KMS-11 (cell line): ENCODE data around the gene TMEM208.

ENCODE experiments used
- H2AFZ ChIP-seq: fragments of 200-600 bp; sonication (generic); 2 replicates; pipeline ENCODE4 v1.6.1; 2016; ENCODE audit warnings: antibody characterized with exemption, mixed run types, low read depth
- H3K27ac ChIP-seq: fragments of 200-600 bp; sonication (generic); 2 replicates; pipeline ENCODE4 v1.6.1; 2016; ENCODE audit warnings: mild to moderate bottlenecking, mixed run types
- H3K27me3 ChIP-seq: fragments of 200-600 bp; sonication (generic); 2 replicates; pipeline ENCODE4 v1.6.1; 2017; ENCODE audit warnings: mild to moderate bottlenecking, low read depth, mixed run types, moderate library complexity; ENCODE audit not compliant: insufficient read depth
- H3K36me3 ChIP-seq: fragments of 200-600 bp; sonication (generic); 2 replicates; pipeline ENCODE4 v1.6.1; 2017; ENCODE audit warnings: mild to moderate bottlenecking, mixed run types; ENCODE audit not compliant: insufficient read depth
- H3K4me1 ChIP-seq: fragments of 200-600 bp; sonication (generic); 2 replicates; pipeline ENCODE4 v1.6.1; 2016; ENCODE audit warnings: mild to moderate bottlenecking, low read depth, mixed run types; ENCODE audit not compliant: poor library complexity, severe bottlenecking
- H3K4me2 ChIP-seq: fragments of 200-600 bp; sonication (generic); 2 replicates; pipeline ENCODE4 v1.7.0; 2016; ENCODE audit warnings: mild to moderate bottlenecking, mixed run types
- H3K4me3 ChIP-seq: fragments of 200-600 bp; sonication (generic); IDR thresholded peaks from 2 replicates; pipeline ENCODE4 v1.6.1; 2017; ENCODE audit warnings: low read depth, low read length, mixed read lengths; ENCODE audit not compliant: insufficient read depth
- H3K79me2 ChIP-seq: fragments of 200-600 bp; sonication (generic); 2 replicates; pipeline ENCODE4 v1.6.1; 2016; ENCODE audit warnings: low read depth, mixed run types; ENCODE audit not compliant: insufficient read depth
- H3K9ac ChIP-seq: fragments of 200-600 bp; sonication (generic); 2 replicates; pipeline ENCODE4 v1.6.1; 2016; ENCODE audit warnings: mild to moderate bottlenecking, mixed run types
- H4K20me1 ChIP-seq: fragments of 200-600 bp; sonication (generic); 2 replicates; pipeline ENCODE4 v1.6.1; 2016; ENCODE audit warnings: mild to moderate bottlenecking, mixed run types; ENCODE audit not compliant: insufficient read depth
- TF ChIP-seq, protein P1 (sequence below): fragments of 200-600 bp; sonication (generic); conservative IDR thresholded peaks from 2 replicates; pipeline ENCODE4 v1.6.1; 2017; ENCODE audit warnings: low read depth, mild to moderate bottlenecking, antibody characterized with exemption, low read length, moderate library complexity, mixed read lengths

TMEM208 gene

DNA sequence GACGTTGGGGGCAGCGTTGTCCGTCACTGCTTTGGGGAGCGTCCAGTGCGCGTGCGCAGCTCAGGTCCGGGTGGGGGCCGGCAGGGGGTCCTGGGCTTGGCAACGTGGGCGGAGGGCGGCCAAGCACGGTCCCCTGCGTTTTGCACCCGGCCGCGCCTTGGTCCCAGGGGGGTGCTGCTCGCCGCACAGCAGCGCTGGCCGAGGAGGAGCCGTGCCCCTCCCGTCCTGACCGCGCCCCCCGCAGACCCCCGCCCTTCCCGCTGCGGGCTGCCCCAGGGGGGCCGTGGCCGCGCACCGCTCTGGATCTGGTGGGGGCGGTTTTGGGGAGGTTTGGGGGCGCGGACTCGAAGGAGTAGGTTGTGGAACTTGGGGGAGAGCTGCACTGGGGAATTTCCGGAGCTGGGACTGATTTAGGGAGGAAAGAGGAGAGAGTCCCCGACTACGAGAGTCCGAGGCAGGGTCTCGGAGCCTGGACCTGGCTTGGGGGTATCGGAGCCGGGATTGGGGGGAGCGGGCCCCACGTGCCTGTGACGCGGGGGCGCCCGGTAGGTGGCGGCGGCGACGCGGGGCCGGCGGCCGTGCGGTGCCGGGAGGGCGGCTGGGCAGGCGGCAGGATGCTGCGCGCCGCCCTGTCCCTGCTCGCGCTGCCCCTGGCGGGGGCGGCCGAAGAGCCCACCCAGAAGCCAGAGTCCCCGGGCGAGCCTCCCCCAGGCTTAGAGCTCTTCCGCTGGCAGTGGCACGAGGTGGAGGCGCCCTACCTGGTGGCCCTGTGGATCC, 21.7 kb downstream of the TMEM208 start, which contains the start of gene SLC9A5:
SLC9A5 (plus strand) TSS at position 579 of the 777 bp plus-strand sequence; CDS start at position 615, 36 bp downstream.
- Histone ChIP-seq H3K27ac (no peak within 1 kb of the TSS), H3K36me3 (no peaks in the 10 kb centered on the region), H3K79me2 (no peaks in the 10 kb centered on the region), H3K27me3 (peaks cover 34% of the 10 kb centered on the region), H3K4me3 (no peak within 1 kb of the TSS), H3K9ac (peak within 1 kb of the TSS; percentile 57; the same call in 1 of the 2 replicates), H3K4me2 (peak within 1 kb of the TSS; percentile 100), H2AFZ (peak within 1 kb of the TSS; percentile 97), H3K4me1 (peaks cover 29% of the 10 kb centered on the region), H4K20me1 (no peaks in the 10 kb centered on the region)
- TF ChIP-seq, protein P1, sequence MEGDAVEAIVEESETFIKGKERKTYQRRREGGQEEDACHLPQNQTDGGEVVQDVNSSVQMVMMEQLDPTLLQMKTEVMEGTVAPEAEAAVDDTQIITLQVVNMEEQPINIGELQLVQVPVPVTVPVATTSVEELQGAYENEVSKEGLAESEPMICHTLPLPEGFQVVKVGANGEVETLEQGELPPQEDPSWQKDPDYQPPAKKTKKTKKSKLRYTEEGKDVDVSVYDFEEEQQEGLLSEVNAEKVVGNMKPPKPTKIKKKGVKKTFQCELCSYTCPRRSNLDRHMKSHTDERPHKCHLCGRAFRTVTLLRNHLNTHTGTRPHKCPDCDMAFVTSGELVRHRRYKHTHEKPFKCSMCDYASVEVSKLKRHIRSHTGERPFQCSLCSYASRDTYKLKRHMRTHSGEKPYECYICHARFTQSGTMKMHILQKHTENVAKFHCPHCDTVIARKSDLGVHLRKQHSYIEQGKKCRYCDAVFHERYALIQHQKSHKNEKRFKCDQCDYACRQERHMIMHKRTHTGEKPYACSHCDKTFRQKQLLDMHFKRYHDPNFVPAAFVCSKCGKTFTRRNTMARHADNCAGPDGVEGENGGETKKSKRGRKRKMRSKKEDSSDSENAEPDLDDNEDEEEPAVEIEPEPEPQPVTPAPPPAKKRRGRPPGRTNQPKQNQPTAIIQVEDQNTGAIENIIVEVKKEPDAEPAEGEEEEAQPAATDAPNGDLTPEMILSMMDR: no peak

DNA sequence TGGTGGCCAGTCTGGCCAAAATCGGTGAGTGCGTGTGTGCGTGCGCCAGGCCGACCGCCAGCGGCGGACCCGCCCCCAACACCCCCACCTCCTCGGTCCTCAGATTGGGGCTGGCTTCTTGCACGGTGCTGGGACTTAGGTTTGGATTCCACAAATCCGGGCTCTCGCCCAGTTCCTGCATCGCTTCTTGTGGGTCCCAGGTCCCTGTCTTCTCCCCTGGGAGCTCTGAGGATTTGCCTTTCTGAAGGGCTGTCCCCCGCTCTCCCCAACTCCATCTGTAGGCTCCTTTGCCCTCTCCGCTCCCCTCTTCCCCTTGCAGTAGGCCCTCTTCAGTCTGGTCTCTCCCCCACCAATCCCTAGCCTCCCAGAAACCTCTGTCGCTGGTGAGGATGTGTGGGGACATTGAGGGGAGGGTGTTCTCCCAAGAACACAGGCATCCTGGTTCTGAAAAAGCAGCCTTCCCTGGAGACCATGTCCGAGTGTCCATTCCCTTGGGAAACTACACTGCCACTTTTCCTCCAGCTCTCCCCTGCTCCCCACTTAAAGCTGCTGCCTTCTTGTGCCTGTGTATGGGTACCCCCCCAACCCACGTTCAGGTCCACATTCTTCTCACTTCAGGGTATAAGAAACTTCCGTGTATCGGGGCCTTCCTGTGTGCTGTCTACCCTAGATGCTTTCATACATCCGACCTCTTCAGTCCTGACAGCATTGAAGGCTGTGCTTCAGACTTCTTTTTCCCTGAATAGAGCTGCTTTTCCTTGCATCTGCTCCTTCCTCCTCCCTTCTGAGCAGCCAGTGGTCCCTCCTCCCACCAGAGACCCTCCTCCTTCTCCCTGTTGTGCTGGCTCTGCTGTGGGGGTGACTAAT, 22.5 kb downstream of the TMEM208 start:
- Histone ChIP-seq H2AFZ (peak overlapping the region; percentile 97), H3K79me2 (no peaks in the 10 kb centered on the region), H3K27ac (no peak overlapping the region), H3K4me1 (peaks cover 23% of the 10 kb centered on the region), H3K27me3 (peaks cover 34% of the 10 kb centered on the region), H3K4me3 (no peak overlapping the region), H3K9ac (peak overlapping the region; percentile 57; the same call in 1 of the 2 replicates), H3K36me3 (no peaks in the 10 kb centered on the region), H4K20me1 (no peaks in the 10 kb centered on the region), H3K4me2 (peak overlapping the region; percentile 100)
- TF ChIP-seq, protein P1: no peak

GRCh38 chr16:67250045-67250327, 23.1 kb downstream of the TMEM208 start:
- TF ChIP-seq, protein P1: no peak
- H2AFZ ChIP-seq: no peak overlapping the region
- H3K4me2 ChIP-seq: no peak overlapping the region
- no peak overlapping the region for H3K4me3 ChIP-seq
- no peaks in the 10 kb centered on the region for H3K36me3 ChIP-seq
- no peak overlapping the region for H3K27ac ChIP-seq
- no peaks in the 10 kb centered on the region for H4K20me1 ChIP-seq
- peaks cover 18% of the 10 kb centered on the region for H3K4me1 ChIP-seq
- H3K27me3 ChIP-seq: peaks cover 34% of the 10 kb centered on the region
- no peaks in the 10 kb centered on the region for H3K79me2 ChIP-seq
- no peak overlapping the region for H3K9ac ChIP-seq

GRCh38 chr16:67252609-67253497, 25.9 kb downstream of the TMEM208 start:
- Histone ChIP-seq H3K4me2 (no peak overlapping the region), H3K27me3 (peaks cover 34% of the 10 kb centered on the region), H3K79me2 (no peaks in the 10 kb centered on the region), H3K9ac (no peak overlapping the region), H3K27ac (no peak overlapping the region), H3K4me3 (no peak overlapping the region), H2AFZ (no peak overlapping the region), H3K4me1 (peaks cover 5% of the 10 kb centered on the region), H3K36me3 (no peaks in the 10 kb centered on the region), H4K20me1 (no peaks in the 10 kb centered on the region)
- TF ChIP-seq, protein P1: no peak
